CD4-positive, alpha-beta T cell treated with Interleukin-21 for 1 hour (primary cell): ENCODE results near the gene C6orf163.
"Not testable (repeated sequence)": the region's sequence is repeated elsewhere in the genome, so short reads cannot be mapped to it uniquely, and the experiment has no call there.

Experiments used
- DNase-seq: peaks from one replicate; pipeline ENCODE4 v3.0.0-alpha.2; 2020

Gene C6orf163

DNA sequence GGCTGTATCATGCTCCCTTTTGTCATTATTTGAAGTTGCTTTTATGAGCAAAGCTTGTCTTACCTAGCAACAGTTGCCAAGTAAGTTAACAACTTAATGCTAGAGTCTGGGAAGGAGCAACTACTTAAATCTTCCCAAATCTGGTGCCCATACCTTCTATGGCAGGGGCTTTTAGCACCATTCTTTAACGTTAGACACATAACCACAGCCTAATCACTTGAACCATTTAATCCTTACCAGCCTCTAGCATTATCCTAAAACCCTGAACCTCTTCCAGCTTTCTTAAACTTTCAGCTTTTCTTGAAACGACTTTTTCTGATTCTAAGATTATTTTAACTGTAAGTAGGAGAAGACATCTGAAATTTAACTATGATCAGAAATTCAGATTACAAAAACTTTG is at the start of gene C6orf163:
C6orf163 (plus strand) TSS at position 83 of the 400 bp plus-strand sequence; CDS start at position 370, 287 bp downstream.
- no peak for DNase-seq

DNA sequence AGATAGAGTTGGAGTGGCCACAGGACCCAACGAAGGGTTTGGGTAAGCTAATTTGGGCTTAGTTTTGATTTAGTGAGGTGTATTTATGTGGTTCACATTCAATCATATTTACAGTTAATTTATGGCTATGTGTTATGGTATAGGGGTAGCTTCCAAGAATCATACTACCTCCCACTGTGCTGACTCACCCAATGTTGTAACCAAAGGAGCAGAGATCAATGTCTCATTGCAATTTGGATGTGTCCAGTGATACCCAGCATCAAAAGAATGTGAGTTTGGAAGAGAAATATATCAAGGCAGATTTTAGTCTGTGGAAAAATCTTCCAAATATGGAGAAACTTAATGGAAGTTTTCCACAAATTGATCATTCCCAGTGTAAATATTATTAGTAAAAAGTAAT is 47.5 kb upstream of the C6orf163 start:
- no peak for DNase-seq

DNA sequence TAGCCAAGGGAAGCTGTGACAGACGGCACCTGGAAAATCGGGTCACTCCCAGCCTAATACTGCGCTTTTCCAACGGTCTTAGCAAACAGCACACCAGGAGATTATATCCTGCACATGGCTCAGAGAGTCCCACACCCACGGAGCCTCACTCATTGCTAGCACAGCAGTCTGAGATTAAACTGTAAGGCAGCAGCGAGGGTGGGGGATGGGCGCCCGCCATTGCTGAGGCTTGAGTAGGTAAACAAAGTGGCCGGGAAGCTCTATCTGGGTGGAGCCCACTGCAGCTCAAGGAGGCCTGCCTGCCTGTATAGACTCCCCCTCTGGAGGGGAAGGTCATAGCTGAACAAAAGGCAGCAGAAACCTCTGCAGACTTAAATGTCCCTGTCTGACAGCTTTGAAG is 43.3 kb upstream of the C6orf163 start:
- not testable (repeated sequence) for DNase-seq

GRCh38 chr6:87308970-87309369 is 35.6 kb upstream of the C6orf163 start:
- DNase-seq = no peak

DNA sequence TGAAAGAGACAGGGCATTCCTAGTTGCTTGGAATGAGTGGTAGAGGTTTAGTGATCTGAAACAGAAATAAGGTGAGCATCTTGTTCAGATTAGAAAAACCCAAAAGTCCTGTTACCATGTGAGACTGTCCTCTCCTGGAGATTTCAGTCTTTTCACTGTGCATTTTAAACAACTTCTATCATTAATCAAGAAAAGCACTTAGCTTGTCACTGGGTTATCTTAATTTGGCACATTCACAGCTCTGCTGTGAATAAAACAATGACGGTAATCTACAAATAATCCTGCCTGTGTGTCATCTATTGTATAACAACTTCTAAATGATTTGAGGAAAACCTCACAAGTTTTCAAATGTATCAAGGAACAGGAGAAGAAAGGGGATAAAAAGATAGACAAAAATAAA is 31.8 kb upstream of the C6orf163 start:
- DNase-seq = no peak

DNA sequence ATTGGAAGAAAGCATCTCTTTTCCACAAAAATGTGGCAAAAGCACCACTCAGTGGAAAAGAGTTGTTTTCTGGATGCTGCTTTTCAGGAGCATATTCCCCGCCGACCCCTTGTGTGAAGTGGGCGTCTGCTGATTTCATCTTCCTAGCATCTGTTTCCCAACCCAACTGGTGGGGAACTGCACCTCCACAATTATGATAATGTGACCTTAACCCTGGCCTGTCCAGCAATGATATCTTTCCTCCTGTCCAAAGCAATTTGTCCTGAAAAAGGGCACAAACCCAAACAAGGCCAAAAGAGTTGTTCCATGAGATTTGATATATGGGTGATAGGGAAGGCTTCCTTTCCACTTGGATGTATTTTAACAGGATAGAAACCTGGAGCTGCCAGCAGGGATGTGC is 29.5 kb upstream of the C6orf163 start:
- no peak for DNase-seq

DNA sequence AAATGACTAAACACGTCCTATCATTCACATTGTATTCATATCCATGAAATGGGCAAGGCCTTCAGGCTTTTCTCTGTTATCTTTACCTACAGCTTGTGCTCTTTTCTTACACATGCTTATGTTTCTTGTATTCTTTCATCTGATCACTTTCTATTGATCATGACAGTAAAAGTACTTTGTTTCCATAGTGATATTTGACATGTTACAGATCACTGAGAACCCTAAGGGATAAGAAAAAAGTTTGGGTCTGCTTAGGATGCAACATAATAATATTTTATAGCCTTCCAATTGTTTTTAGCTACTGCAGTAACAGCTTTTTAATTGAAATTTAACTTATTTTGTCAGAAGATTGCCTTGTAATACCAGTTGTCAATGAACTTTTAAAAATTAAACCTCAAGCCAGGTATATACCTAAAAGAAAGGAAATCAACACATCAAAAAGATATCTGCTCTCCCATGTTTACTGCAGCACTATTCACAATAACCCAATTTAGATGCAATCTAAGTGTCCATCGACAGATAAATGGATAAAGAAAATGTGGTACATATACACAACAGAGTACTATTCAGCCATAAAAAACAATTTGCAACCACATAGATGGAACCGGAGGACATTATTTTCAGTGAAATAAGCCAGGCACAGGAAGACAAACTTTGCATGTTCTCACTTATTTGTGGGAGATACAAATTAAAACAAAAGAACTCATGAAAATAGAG is 25.2 kb upstream of the C6orf163 start:
- DNase-seq = no peak

GRCh38 chr6:87322304-87323212 is 22.1 kb upstream of the C6orf163 start, which contains the start of gene SMIM8:
Gene SMIM8 (plus strand): TSS chr6:87322588. CDS start chr6:87337032, 14,444 bp downstream.
- peak; percentile 85 for DNase-seq

DNA sequence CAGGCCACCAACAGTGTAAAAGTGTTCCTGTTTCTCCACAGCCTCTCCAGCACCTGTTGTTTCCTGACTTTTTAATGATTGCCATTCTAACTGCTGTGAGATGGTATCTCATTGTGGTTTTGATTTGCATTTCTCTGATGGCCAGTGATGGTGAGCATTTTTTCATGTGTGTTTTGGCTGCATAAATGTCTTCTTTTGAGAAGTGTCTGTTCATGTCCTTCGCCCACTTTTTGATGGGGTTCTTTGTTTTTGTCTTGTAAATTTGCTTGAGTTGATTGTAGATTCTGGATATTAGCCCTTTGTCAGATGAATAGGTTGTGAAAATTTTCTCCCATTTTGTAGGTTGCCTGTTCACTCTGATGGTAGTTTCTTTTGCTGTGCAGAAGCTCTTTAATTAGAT is 20.7 kb upstream of the C6orf163 start:
- not testable (repeated sequence) for DNase-seq

DNA sequence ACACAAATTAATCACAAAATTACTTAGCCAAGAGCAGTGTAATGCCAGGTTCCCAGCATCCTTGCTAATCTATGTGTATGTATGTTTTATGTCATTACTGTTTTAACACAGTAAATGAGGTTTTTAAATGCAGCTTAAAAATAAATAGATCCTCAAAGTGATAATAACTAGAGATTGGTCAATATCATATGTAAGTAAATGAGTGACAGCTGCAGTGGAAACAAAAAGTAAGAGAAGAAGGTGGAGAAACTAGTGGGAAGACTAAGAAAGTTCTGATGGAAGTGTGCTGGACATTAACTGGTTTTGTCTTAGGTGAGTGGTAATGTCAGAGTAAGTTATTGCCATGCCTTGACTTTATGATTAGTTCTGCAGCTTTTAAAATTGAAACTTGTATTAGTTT is 13.7 kb upstream of the C6orf163 start:
- no peak for DNase-seq

- DNase-seq = no peak
Observed at GRCh38 chr6:87333033-87333432, 11.6 kb upstream of the C6orf163 start.

GRCh38 chr6:87333591-87334181 is 10.9 kb upstream of the C6orf163 start:
- DNase-seq = no peak

DNA sequence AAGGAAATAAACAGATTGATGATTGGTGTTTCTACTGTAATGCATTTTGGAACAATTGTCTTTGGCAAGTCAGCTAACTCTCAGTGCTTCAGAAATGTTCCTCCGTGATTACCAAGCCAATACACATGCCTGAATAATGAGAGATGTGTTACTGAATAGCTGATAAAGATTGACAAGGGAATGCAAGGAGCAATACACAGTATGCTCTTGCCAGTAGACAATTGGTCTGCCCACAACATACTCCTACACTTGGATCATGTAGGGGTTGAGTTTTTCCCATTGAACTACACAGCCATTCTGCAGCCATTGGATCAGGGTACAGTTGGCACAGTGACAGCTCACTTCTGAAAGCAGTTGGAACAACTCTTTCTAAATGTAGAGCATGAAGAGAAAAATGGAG is 9.9 kb upstream of the C6orf163 start:
- no peak for DNase-seq

DNA sequence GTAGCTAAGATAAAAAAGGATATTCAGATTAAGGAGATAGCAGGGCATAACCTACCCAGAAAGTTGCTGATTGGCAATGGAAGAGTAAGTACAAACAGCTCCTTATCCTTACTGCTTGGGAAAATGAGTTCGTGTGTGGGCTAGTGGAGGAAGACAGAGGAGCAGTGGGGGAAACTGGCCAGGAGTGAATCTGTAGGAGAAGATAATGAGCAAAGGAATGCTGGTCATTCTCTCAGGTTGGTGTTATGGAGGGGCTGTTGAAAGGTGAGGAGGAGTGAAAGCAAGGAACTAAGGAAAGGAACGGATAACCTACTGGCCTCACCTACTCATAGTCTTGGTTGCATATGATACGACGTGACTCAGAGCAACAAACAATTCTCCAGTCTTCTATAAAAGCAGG is 8.2 kb upstream of the C6orf163 start:
- no peak for DNase-seq

DNA sequence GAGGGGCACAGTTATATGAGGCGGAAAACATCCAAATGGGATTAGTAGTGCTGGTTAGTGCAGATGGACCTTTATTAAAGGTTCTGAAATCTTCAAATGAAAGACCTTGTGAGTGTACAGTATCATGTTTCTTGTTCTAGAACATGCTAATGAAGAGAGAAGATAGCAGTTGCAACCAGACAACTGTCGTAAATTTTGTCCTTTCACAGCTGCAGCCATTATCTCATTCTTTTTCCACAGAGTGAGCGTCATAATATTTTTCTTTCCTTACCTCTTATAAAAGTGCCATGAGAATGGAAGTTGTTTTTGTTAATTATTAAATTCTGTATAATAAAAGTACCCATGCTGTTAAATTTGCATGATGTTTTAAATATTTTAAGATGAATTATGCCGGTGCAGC is 4.4 kb upstream of the C6orf163 start:
- no peak for DNase-seq

DNA sequence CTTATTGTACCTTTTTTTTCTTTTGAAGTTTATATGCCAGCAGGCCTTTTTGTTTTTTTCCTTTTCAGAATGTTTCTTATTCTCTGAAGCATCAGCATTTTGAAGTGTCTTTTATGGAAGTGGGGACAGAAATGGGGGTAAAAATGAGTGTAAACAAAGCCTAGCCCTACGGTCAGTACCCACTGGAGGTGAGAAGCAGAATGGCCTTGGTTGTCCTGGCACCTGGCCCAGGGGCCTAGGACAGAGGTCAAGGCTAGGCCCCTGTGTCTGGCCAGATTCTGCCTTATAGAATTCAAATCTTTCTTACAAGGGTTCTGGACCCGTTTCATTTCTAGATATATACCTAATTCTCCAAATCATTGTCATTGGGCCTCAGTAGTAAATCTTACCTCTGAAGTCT is 3.5 kb upstream of the C6orf163 start:
- no peak for DNase-seq

DNA sequence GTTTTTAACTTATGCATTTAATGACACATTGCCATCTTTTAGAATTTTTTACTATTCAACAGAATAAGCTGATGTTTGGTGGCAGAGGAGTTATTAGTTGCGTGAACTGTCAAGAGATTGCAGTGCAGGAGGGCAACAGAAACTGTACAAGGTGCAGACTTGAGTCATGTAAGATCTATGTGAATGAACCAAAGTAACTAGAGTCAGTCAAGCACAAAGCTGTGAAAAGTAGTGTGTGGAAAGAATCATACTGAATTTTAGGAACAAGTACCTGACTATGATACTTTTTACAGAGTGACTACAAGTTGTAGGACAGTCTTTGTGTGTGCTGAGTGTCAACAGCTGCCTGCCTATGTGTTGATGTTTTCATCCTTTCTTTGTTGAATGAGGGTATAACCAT is 2.7 kb upstream of the C6orf163 start:
- no peak for DNase-seq

DNA sequence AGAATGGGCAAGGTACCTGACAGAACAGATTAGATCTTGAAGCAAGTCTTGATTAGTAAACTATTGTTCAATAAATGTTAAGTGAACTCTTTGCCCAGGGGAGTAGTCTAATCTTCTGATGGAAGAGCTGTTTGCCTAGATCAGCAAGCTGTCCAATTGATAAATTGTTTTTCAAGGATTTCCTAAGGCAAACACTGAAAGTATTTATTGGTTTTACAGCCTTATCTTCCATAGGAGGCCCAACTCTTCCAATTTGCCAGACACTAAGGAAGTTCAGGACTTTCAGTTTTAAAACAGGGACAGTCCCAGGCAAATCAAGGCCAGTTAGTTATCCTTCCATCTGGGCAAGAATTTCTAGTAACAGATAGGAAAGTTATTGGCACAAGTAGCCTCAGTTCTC is 1.8 kb upstream of the C6orf163 start:
- DNase-seq = no peak

- DNase-seq = no peak
Observed at GRCh38 chr6:87346700-87347099, 2.1 kb downstream of the C6orf163 start.

DNA sequence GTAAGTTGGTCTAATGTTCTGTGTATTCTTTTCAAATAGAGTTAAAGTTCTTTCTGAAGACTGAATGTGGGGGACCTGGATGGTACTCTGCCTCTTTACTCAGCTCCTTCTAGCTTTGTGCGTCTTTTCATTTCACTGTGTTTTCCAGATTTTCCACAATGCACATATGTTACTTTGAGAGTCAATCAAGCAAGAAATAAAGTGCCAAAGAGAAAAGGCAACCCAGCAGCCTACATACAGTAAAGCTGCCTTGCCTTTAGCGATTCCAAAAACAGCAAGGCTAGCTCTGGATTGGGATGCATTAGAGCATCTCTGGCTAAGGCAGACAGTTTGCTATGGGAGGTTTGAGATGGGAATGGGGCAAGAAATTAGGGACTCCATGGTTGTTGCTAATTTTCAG is 5.3 kb downstream of the C6orf163 start:
- no peak for DNase-seq

- DNase-seq = no peak
Observed at GRCh38 chr6:87350516-87350915, 5.9 kb downstream of the C6orf163 start.

GRCh38 chr6:87351583-87351982 is 7.0 kb downstream of the C6orf163 start:
- no peak for DNase-seq

GRCh38 chr6:87356181-87356580 is 11.6 kb downstream of the C6orf163 start:
- no peak for DNase-seq
